Measurements from ENCODE around the gene PSME1. TPM values are rescaled to one million over a fixed set of nuclear protein-coding genes. Genes with fewer than 3 reads are reported as not detected.

Gene PSME1
- total and polyA plus RNA-seq, 2 donors from 2014 or later = 244 to 333 TPM

GRCh38 chr14:24108336-24108874 is 27.6 kb upstream of the PSME1 start:
- DNase-seq (no peak), FAIRE-seq (no peak)
- peaks cover 0 to 3% (median 0%) of the 10 kb centered on the region in 3 donors for H3K36me3 ChIP-seq (ENCODE audit: control insufficient read depth in 2 of 3, insufficient read depth in 3 of 3, low read length in 3 of 3)
- peak overlapping the region in 1 of 2 donors; percentile 20 for H3K27ac ChIP-seq (ENCODE audit: low read depth in 2 of 2, low read length in 2 of 2)
- no peaks in the 10 kb centered on the region for H3K9me3 ChIP-seq (ENCODE audit: control insufficient read depth in 2 of 3, insufficient read depth in 1 of 3, low read length in 3 of 3)
- H3K4me3 ChIP-seq (ENCODE audit: low read length in 3 of 3) = no peak overlapping the region
- intact Hi-C loops (cut with DNase I) = no loop called here
- no peak for TF ChIP-seq CTCF (IDR thresholded peaks at IDR 0.05; ENCODE audit: borderline replicate concordance, extremely low read depth, insufficient read depth)
- H3K9ac ChIP-seq (ENCODE audit: low read length in 3 of 3) = peak overlapping the region in 1 of 3 donors; percentile 8
- no peaks in the 10 kb centered on the region for H3K27me3 ChIP-seq (ENCODE audit: control insufficient read depth, insufficient read depth, low read length)
- H3K4me1 ChIP-seq (ENCODE audit: control insufficient read depth in 2 of 3, insufficient read depth in 2 of 3, low read depth in 1 of 3, low read length in 3 of 3) = peaks cover 0 to 9% (median 0%) of the 10 kb centered on the region in 3 donors

- H3K9me3 ChIP-seq (ENCODE audit: control insufficient read depth in 2 of 3, insufficient read depth in 1 of 3, low read length in 3 of 3) = no peaks in the 10 kb centered on the region
- H3K27ac ChIP-seq (ENCODE audit: low read depth in 2 of 2, low read length in 2 of 2) = no peak overlapping the region
- intact Hi-C loops (cut with DNase I) = no loop called here
- H3K4me3 ChIP-seq (ENCODE audit: low read length in 3 of 3) = no peak overlapping the region
- H3K27me3 ChIP-seq (ENCODE audit: control insufficient read depth, insufficient read depth, low read length) = no peaks in the 10 kb centered on the region
- no peak for DNase-seq
- H3K36me3 ChIP-seq (ENCODE audit: control insufficient read depth in 2 of 3, insufficient read depth in 3 of 3, low read length in 3 of 3) = no peaks in the 10 kb centered on the region
- TF ChIP-seq CTCF (IDR thresholded peaks at IDR 0.05; ENCODE audit: borderline replicate concordance, extremely low read depth, insufficient read depth) = no peak
- no peak for FAIRE-seq
- peaks cover 0 to 10% (median 0%) of the 10 kb centered on the region in 3 donors for H3K4me1 ChIP-seq (ENCODE audit: control insufficient read depth in 2 of 3, insufficient read depth in 2 of 3, low read depth in 1 of 3, low read length in 3 of 3)
- no peak overlapping the region for H3K9ac ChIP-seq (ENCODE audit: low read length in 3 of 3)
Observed at GRCh38 chr14:24110060-24110459, 25.9 kb upstream of the PSME1 start.

- Histone ChIP-seq H3K27ac (ENCODE audit: low read depth in 2 of 2, low read length in 2 of 2) (no peak overlapping the region), H3K9me3 (ENCODE audit: control insufficient read depth in 2 of 3, insufficient read depth in 1 of 3, low read length in 3 of 3) (no peaks in the 10 kb centered on the region), H3K9ac (ENCODE audit: low read length in 3 of 3) (no peak overlapping the region), H3K4me3 (ENCODE audit: low read length in 3 of 3) (no peak overlapping the region), H3K36me3 (ENCODE audit: control insufficient read depth in 2 of 3, insufficient read depth in 3 of 3, low read length in 3 of 3) (no peaks in the 10 kb centered on the region), H3K4me1 (ENCODE audit: control insufficient read depth in 2 of 3, insufficient read depth in 2 of 3, low read depth in 1 of 3, low read length in 3 of 3) (peaks cover 0 to 13% (median 0%) of the 10 kb centered on the region in 3 donors), H3K27me3 (ENCODE audit: control insufficient read depth, insufficient read depth, low read length) (no peaks in the 10 kb centered on the region)
- intact Hi-C loops (cut with DNase I) = no loop called here
- DNase-seq (no peak), FAIRE-seq (no peak)
- no peak for TF ChIP-seq CTCF (IDR thresholded peaks at IDR 0.05; ENCODE audit: borderline replicate concordance, extremely low read depth, insufficient read depth)
Observed at GRCh38 chr14:24110523-24110922, 25.5 kb upstream of the PSME1 start.

- Histone ChIP-seq H3K27ac (ENCODE audit: low read depth in 2 of 2, low read length in 2 of 2) (peak overlapping the region; percentile 99 to 100), H3K4me3 (ENCODE audit: low read length in 3 of 3) (peak overlapping the region; percentile 73 to 93 (median 84)), H3K4me1 (ENCODE audit: control insufficient read depth in 2 of 3, insufficient read depth in 2 of 3, low read depth in 1 of 3, low read length in 3 of 3) (peaks cover 0 to 28% (median 10%) of the 10 kb centered on the region in 3 donors), H3K27me3 (ENCODE audit: control insufficient read depth, insufficient read depth, low read length) (no peaks in the 10 kb centered on the region), H3K9me3 (ENCODE audit: control insufficient read depth in 2 of 3, insufficient read depth in 1 of 3, low read length in 3 of 3) (no peaks in the 10 kb centered on the region), H3K36me3 (ENCODE audit: control insufficient read depth in 2 of 3, insufficient read depth in 3 of 3, low read length in 3 of 3) (peaks cover 0 to 12% (median 5%) of the 10 kb centered on the region in 3 donors), H3K9ac (ENCODE audit: low read length in 3 of 3) (peak overlapping the region; percentile 41 to 87 (median 80))
- intact Hi-C loops (cut with DNase I) = no loop called here
- FAIRE-seq (no peak), DNase-seq (no peak)
- no peak for TF ChIP-seq CTCF (IDR thresholded peaks at IDR 0.05; ENCODE audit: borderline replicate concordance, extremely low read depth, insufficient read depth)
Observed at GRCh38 chr14:24113379-24113800, 22.6 kb upstream of the PSME1 start.

Data from kidney (tissue), 14 donors.